Activated T-helper 17 cell treated with anti-CD3 and anti-CD28 coated beads, Interleukin-2, amount 50 U/mL, for 72 hours (primary cell): Measurements from ENCODE around the gene BZW2. TPM values are rescaled to one million over a fixed set of nuclear protein-coding genes. Genes with fewer than 3 reads are reported as not detected.

ENCODE experiments used
- ATAC-seq: fragments of 150-1000 bp; cut with Tn5 transposase; replicated peaks from 2 replicates; pipeline ENCODE4 v1.10.0; 2021; ENCODE audit warnings: mild to moderate bottlenecking, moderate library complexity
- H3K27ac Mint-ChIP-seq: one replicate; pipeline ENCODE4 v1.8.0; 2022; ENCODE audit warnings: mixed read lengths
- H3K27me3 Mint-ChIP-seq: one replicate; pipeline ENCODE4 v1.8.0; 2022; ENCODE audit warnings: mixed read lengths
- H3K36me3 Mint-ChIP-seq: one replicate; pipeline ENCODE4 v1.8.0; 2022; ENCODE audit warnings: low read depth, mild to moderate bottlenecking, mixed read lengths
- H3K4me1 Mint-ChIP-seq: one replicate; pipeline ENCODE4 v1.8.0; 2022; ENCODE audit warnings: mixed read lengths
- H3K4me3 Mint-ChIP-seq: one replicate; pipeline ENCODE4 v1.8.0; 2022; ENCODE audit warnings: mild to moderate bottlenecking, mixed read lengths
- H3K9me3 Mint-ChIP-seq: one replicate; pipeline ENCODE4 v1.8.0; 2022; ENCODE audit warnings: mixed read lengths
- total RNA-seq, 2 donors: library from RNA; stranded (reverse); gene quantifications; one replicate each; pipeline ENCODE4 v1.2.3, GENCODE V29; 2022

BZW2 gene
- total RNA-seq, 2 donors from 2014 or later, result 40.4 to 94.2 TPM

- Mint-ChIP-seq H3K27ac (no peak overlapping the region), H3K4me3 (no peak overlapping the region), H3K27me3 (no peaks in the 10 kb centered on the region), H3K36me3 (peaks cover 33% of the 10 kb centered on the region), H3K9me3 (no peaks in the 10 kb centered on the region), H3K4me1 (peaks cover 5% of the 10 kb centered on the region)
- ATAC-seq, result no peak
These were observed 11.7 kb upstream of the BZW2 start for GRCh38 chr7:16634271-16634738.

GRCh38 chr7:16636555-16637101 is 9.4 kb upstream of the BZW2 start:
- Mint-ChIP-seq H3K27ac (no peak overlapping the region), H3K4me3 (no peak overlapping the region), H3K27me3 (no peaks in the 10 kb centered on the region), H3K4me1 (peaks cover 5% of the 10 kb centered on the region), H3K9me3 (no peaks in the 10 kb centered on the region), H3K36me3 (peaks cover 33% of the 10 kb centered on the region)
- ATAC-seq, result no peak

GRCh38 chr7:16637379-16637778 is 8.6 kb upstream of the BZW2 start:
- H3K4me3 Mint-ChIP-seq, result no peak overlapping the region
- H3K36me3 Mint-ChIP-seq, result peaks cover 26% of the 10 kb centered on the region
- peaks cover 5% of the 10 kb centered on the region for H3K4me1 Mint-ChIP-seq
- no peak for ATAC-seq
- H3K27me3 Mint-ChIP-seq, result no peaks in the 10 kb centered on the region
- no peaks in the 10 kb centered on the region for H3K9me3 Mint-ChIP-seq
- no peak overlapping the region for H3K27ac Mint-ChIP-seq

GRCh38 chr7:16638282-16639280 is 7.4 kb upstream of the BZW2 start:
- peaks cover 24% of the 10 kb centered on the region for H3K36me3 Mint-ChIP-seq
- ATAC-seq, result no peak
- H3K4me3 Mint-ChIP-seq, result no peak overlapping the region
- H3K27me3 Mint-ChIP-seq, result no peaks in the 10 kb centered on the region
- no peaks in the 10 kb centered on the region for H3K9me3 Mint-ChIP-seq
- H3K27ac Mint-ChIP-seq, result no peak overlapping the region
- H3K4me1 Mint-ChIP-seq, result peaks cover 5% of the 10 kb centered on the region

- Mint-ChIP-seq H3K9me3 (no peaks in the 10 kb centered on the region), H3K4me3 (peak overlapping the region; percentile 85), H3K27ac (peak overlapping the region; percentile 93), H3K4me1 (peaks cover 31% of the 10 kb centered on the region), H3K27me3 (no peaks in the 10 kb centered on the region), H3K36me3 (peaks cover 43% of the 10 kb centered on the region)
- ATAC-seq, result no peak
These were observed 1.8 kb upstream of the BZW2 start for GRCh38 chr7:16644157-16644556.

GRCh38 chr7:16644636-16645592 is 1.1 kb upstream of the BZW2 start:
- peaks cover 33% of the 10 kb centered on the region for H3K4me1 Mint-ChIP-seq

GRCh38 chr7:16646472-16647072 is 591 bp downstream of the BZW2 start:
- H3K4me3 Mint-ChIP-seq, result peak overlapping the region; percentile 85
- peak; percentile 1 for ATAC-seq

More at GRCh38 chr7:16644636-16645592, 1.1 kb upstream of the BZW2 start:
- no peaks in the 10 kb centered on the region for H3K9me3 Mint-ChIP-seq
- H3K27me3 Mint-ChIP-seq, result no peaks in the 10 kb centered on the region
- H3K36me3 Mint-ChIP-seq, result peaks cover 49% of the 10 kb centered on the region
- peak overlapping the region; percentile 85 for H3K4me3 Mint-ChIP-seq
- ATAC-seq, result peak; percentile 11
- H3K27ac Mint-ChIP-seq, result peak overlapping the region; percentile 93

GRCh38 chr7:16647435-16647960 is 1.5 kb downstream of the BZW2 start:
- ATAC-seq, result no peak

More at GRCh38 chr7:16646472-16647072, 591 bp downstream of the BZW2 start:
- Mint-ChIP-seq H3K4me1 (peaks cover 33% of the 10 kb centered on the region), H3K9me3 (no peaks in the 10 kb centered on the region), H3K27ac (peak overlapping the region; percentile 93), H3K27me3 (no peaks in the 10 kb centered on the region), H3K36me3 (peaks cover 59% of the 10 kb centered on the region)

GRCh38 chr7:16648551-16648950 is 2.6 kb downstream of the BZW2 start:
- no peaks in the 10 kb centered on the region for H3K27me3 Mint-ChIP-seq
- ATAC-seq, result no peak
- H3K4me1 Mint-ChIP-seq, result peaks cover 43% of the 10 kb centered on the region
- H3K27ac Mint-ChIP-seq, result peak overlapping the region; percentile 84
- H3K4me3 Mint-ChIP-seq, result peak overlapping the region; percentile 85
- H3K9me3 Mint-ChIP-seq, result no peaks in the 10 kb centered on the region
- H3K36me3 Mint-ChIP-seq, result peaks cover 59% of the 10 kb centered on the region

More at GRCh38 chr7:16647435-16647960, 1.5 kb downstream of the BZW2 start:
- Mint-ChIP-seq H3K36me3 (peaks cover 59% of the 10 kb centered on the region), H3K9me3 (no peaks in the 10 kb centered on the region), H3K4me3 (peak overlapping the region; percentile 85), H3K4me1 (peaks cover 33% of the 10 kb centered on the region), H3K27ac (peak overlapping the region; percentile 93), H3K27me3 (no peaks in the 10 kb centered on the region)

GRCh38 chr7:16649196-16649595 is 3.2 kb downstream of the BZW2 start:
- peaks cover 39% of the 10 kb centered on the region for H3K4me1 Mint-ChIP-seq
- no peak for ATAC-seq
- H3K27me3 Mint-ChIP-seq, result no peaks in the 10 kb centered on the region
- H3K36me3 Mint-ChIP-seq, result peaks cover 54% of the 10 kb centered on the region
- H3K27ac Mint-ChIP-seq, result no peak overlapping the region
- no peaks in the 10 kb centered on the region for H3K9me3 Mint-ChIP-seq
- H3K4me3 Mint-ChIP-seq, result peak overlapping the region; percentile 85

GRCh38 chr7:16650266-16650665 is 4.3 kb downstream of the BZW2 start:
- Mint-ChIP-seq H3K27me3 (no peaks in the 10 kb centered on the region), H3K4me3 (no peak overlapping the region), H3K4me1 (peaks cover 38% of the 10 kb centered on the region), H3K27ac (no peak overlapping the region), H3K9me3 (no peaks in the 10 kb centered on the region), H3K36me3 (peaks cover 52% of the 10 kb centered on the region)
- no peak for ATAC-seq

GRCh38 chr7:16651396-16652239 is 5.6 kb downstream of the BZW2 start:
- no peak for ATAC-seq
- no peaks in the 10 kb centered on the region for H3K9me3 Mint-ChIP-seq
- H3K4me3 Mint-ChIP-seq, result no peak overlapping the region
- no peak overlapping the region for H3K27ac Mint-ChIP-seq
- no peaks in the 10 kb centered on the region for H3K27me3 Mint-ChIP-seq
- H3K36me3 Mint-ChIP-seq, result peaks cover 53% of the 10 kb centered on the region
- peaks cover 43% of the 10 kb centered on the region for H3K4me1 Mint-ChIP-seq

- Mint-ChIP-seq H3K27me3 (no peaks in the 10 kb centered on the region), H3K9me3 (no peaks in the 10 kb centered on the region), H3K4me1 (peaks cover 37% of the 10 kb centered on the region), H3K36me3 (peaks cover 53% of the 10 kb centered on the region), H3K4me3 (no peak overlapping the region), H3K27ac (no peak overlapping the region)
- ATAC-seq, result no peak
These were observed 6.2 kb downstream of the BZW2 start for GRCh38 chr7:16652240-16652583.
